Stimulated activated CD8-positive, alpha-beta memory T cell treated with anti-CD3 and anti-CD28 coated beads, Interleukin-12 subunit alpha, Interleukin-12 subunit beta, amount 100 ng/mL, for 4 hours (primary cell): ENCODE results near the gene SH3D19.

Experiments used
- DNase-seq: peaks from one replicate; pipeline ENCODE4 v3.0.0-alpha.2; 2020; ENCODE audit warnings: low read depth

The SH3D19 gene

DNA sequence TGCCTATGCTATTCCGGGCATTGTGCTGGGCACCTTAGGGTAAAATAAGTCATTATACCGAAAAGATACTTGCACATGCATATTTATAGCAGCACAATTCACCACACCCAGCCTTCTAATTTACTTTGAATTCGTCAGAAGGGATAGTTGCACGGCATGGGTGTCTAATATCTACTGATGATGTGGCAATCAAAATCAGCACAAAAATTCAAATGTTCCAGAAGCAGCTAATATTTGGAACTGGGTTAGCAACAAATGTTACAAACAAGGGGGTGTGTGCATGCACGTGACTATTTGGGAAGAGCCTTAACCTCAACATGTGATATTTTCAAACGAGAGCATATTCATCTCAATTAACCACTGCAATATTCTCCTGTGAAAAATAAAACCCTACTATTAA is 128.2 kb downstream of the SH3D19 start:
- DNase-seq: no peak

DNA sequence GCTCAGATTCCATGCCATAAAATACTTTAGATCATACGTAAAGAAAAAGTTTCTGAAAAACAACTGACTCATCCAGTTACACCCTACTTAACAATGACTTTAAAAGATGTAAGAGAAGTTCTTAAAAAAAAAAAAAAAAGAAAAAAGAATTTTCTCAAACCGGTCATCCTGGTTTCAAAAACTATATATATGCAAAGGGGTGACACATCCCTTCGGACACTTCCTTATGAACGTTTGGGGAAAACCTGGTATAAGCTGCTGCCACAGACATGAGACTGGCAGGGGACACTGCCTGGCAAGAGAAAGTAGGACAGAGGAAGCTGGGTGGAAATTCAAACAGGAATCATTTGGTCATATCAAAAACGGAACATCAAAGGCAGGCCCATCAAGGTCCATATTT is 129.6 kb downstream of the SH3D19 start:
- no peak for DNase-seq

GRCh38 chr4:151193414-151193813 is 132.0 kb downstream of the SH3D19 start:
- DNase-seq: no peak

DNA sequence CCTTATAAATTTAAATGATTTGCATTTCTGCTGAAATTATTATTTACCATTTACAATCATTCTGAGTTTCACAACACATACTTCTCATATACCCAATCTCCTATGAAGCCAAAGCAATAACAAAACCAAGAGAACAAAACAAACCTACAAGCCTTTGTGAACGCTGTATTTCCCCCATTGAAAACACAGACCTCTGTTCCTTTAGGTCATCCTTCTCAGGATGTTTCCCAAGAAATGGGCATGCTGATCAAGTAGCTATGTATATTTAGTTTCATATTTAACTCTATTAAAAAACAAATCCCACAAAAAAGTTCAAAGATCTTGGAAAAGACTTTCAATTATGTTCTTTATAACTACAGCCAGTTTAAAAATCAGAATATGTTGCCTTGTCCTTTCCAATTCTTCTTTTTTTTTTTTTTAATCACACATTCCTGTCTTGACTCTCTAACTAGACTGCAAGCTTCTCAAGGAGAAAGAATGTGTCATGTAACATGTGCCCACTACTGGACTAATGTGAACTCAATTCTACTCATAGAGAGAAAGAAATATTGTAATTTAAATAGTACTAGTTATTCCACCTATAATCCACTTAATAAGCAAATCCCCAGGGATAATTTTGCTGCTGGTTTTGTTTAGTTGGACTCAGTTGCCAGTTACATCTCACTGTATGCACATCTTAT is 132.7 kb downstream of the SH3D19 start:
- DNase-seq: no peak

- DNase-seq: no peak
Measured at GRCh38 chr4:151184523-151185458, 140.6 kb downstream of the SH3D19 start.

DNA sequence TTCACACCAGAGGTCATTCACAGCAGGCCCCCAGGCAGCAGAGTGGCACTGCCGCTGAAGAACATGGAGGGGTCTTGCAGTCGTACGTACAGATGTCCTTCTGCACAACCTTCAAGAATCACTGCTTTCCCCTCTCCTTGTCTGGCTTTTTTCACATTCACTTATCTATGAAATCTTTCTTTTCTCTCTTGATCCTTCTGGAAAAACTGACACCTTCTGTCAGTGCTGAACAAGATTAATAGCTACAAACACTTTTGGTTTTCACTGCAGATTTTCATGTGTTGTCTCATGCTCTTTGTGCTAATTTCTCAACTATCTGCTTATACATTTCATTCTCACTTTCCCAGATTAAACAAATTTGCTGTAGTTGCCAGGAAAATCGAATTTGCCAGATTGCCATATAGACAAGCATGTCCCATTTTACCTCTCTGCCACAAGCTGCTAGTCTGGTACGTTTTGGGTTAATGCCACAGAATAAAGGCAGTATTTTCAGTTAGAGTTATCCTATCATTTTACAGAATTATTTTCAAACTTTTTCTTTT is 142.9 kb downstream of the SH3D19 start:
- no peak for DNase-seq

GRCh38 chr4:151176685-151177084 is 148.7 kb downstream of the SH3D19 start:
- no peak for DNase-seq

DNA sequence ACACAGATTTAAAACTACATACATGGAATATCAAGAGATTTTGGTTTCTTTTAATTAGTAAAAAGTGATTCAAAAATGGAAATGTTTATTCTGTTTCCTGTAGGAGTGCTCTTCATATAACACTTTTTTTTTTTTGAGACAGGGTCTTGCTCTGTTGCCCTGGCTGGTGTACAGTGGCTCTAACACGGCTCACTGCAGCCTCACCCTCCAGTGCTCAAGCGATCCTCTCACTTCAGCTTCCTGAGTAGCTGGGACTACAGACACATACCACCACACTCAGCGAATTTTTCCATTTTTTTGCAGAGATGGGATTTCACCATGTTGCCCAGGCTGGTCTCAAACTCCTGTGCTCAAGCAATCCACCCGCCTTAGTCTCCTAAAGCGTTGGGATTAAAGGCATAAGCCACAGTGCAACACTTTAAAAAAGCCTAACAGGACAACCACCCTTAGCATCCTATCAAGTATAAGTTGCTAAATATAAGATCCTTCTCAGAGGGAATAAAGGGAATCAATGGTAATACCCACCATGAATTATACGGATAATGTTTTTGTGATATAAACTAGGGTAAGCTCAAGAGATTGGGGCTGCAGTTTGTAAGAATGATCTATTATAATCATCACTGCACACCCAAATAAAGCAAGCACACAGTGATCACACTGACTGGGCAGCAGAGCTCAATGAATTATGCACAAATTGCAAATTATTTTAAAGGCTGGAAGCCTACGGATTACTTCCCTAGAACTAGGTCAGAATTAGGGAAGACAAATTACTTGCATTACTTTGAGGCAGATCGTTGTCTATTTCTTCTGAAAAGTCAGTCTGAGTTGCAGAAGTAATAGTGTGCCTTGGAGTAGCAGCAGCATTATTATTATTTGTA is 149.4 kb downstream of the SH3D19 start:
- DNase-seq: no peak

DNA sequence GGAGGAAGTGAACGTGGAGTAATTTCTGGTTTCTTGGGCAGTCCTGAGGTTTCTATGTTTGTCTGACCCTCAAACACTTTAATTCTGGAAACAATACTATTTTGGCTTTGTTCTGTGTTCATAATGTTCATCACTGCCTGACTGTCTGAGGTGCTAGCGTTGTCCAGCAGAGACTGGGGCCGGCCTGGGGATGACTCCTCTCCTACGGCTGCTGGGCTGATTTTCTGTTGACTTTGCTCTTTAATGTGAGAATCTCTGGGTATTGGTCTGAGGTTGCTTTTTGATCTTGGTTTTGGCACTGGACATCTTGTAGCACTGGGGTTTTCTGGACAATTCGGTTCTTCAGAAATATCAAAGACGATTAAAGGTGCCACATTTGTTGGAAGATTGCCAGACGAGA is 150.2 kb downstream of the SH3D19 start:
- no peak for DNase-seq

GRCh38 chr4:151174784-151175183 is 150.6 kb downstream of the SH3D19 start:
- no peak for DNase-seq

- no peak for DNase-seq
Measured at GRCh38 chr4:151173871-151174270, 151.5 kb downstream of the SH3D19 start.

GRCh38 chr4:151169900-151170299 is 155.5 kb downstream of the SH3D19 start:
- DNase-seq: no peak

- no peak for DNase-seq
Measured at GRCh38 chr4:151169223-151169622, 156.2 kb downstream of the SH3D19 start.

DNA sequence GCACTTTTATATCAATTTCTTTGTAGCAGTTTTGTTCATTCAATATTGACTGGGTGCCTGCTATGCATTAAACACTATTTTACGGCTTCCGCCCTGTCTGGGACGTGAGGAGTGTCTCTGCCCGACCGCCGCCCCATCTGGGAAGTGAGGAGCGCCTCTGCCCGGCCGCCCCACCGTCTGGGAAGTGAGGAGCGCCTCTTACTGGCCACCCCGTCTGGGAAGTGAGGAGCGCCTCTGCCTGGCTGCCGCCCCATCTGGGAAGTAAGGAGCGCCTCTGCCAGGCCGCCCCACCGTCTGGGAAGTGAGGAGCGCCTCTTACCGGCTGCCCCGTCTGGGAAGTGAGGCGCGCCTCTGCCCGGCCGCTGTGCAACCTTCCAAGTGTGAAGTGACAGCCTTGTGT is 157.8 kb downstream of the SH3D19 start:
- no peak for DNase-seq

DNA sequence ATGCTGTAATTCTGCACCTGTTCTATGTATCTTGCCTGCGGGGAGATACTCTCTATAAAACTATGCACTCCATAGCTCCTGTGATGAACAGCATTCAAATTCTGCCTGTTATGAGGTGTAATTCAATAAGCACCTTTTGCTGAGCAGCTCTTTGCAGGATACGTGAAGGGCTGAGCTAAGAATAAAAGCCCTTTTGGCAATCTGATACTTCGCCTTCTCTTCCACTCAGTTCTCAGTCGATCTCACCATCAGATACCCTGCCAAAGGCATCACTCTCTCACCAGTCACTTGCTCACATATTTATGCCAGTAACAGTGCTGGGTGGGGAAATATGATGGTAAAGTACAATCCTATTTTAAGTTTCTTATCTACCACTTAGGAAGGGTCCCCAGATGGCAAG is 158.8 kb downstream of the SH3D19 start:
- no peak for DNase-seq

- no peak for DNase-seq
Measured at GRCh38 chr4:151165205-151166000, 160.0 kb downstream of the SH3D19 start.

GRCh38 chr4:151163855-151164254 is 161.6 kb downstream of the SH3D19 start:
- DNase-seq: no peak

GRCh38 chr4:151158979-151159378 is 166.4 kb downstream of the SH3D19 start:
- DNase-seq: no peak

DNA sequence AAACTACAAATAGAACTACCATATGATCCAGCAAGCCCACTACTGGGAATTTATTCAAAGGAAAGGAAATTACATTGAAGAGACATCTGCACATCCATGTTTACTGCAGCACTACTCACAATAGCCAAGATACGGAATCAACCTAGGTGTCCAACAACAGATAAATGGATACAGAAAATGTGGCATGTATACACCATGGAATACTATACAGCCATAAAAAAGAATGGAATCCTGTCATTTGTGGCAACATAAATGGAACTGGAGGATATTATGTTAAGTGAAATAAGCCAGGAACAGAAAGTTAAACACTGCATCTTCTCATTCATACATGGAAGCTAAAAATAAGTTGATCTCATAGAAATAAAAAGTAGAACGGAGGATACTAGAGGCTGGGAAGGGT is 167.9 kb downstream of the SH3D19 start:
- DNase-seq: no peak

DNA sequence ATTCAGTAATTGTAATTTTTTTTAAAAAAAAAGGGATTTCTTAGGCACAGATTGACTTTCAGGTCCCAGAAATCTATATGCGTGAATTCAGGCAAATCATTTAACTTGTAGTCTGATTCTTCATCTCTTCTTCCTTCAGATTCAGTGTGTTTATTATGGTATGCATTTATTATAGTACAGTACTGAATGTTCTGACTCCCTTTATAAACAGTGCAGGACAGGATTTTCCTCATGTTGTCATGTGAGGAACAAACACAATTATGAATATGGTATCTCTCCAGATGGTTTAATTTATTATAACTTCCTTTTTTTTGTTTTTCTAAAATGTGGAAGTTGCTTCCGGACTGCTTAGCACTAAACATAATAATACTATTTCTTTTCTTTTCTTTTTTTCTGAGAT is 171.8 kb downstream of the SH3D19 start:
- no peak for DNase-seq

DNA sequence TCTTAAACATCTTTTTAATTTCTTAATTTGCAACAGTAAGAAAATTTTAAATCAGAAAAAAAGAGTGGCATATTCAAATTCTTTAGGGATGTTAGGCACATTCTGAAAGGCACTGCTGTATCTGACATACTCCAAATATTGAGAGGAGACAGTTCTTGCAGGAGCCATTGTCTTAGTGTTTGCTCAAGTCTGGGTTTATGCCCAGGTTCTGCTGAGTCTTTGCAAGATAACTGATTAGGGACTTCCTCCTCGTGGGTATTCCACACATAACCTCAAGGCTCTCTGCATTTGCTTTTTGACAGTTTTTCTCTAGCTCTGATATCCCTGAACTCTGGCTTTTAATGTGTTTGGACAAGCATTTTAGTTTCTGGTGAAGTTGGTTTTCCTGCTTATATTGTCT is 173.4 kb downstream of the SH3D19 start:
- DNase-seq: no peak
